ENCODE data around the gene RIMS3. TPM values are rescaled to one million over a fixed set of nuclear protein-coding genes. Genes with fewer than 3 reads are reported as not detected.
"Not testable (repeated sequence)": the region's sequence is repeated elsewhere in the genome, so short reads cannot be mapped to it uniquely, and the experiment has no call there.

The RIMS3 gene
- total RNA-seq, 1 donor from 2014 or later: 4.7 TPM

GRCh38 chr1:40703316-40703715, 37.8 kb upstream of the RIMS3 start:
- Histone ChIP-seq H3K4me1 (peaks cover 18% of the 10 kb centered on the region), H3K27me3 (no peaks in the 10 kb centered on the region), H3K27ac (peak overlapping the region; percentile 6), H3K36me3 (no peaks in the 10 kb centered on the region), H3K4me3 (no peak overlapping the region), H3K9me3 (no peaks in the 10 kb centered on the region)
- DNase-seq (no peak), ATAC-seq (peak; percentile 81)
- no peak for TF ChIP-seq CTCF (IDR thresholded peaks at IDR 0.05)
- intact Hi-C loops (cut with DNase I): no loop called here

- peak overlapping the region; percentile 6 for H3K27ac ChIP-seq
- ATAC-seq; H3K9me3 ChIP-seq; H3K4me3 ChIP-seq; H3K27me3 ChIP-seq; intact Hi-C loops (cut with DNase I); DNase-seq; H3K36me3 ChIP-seq: not testable (repeated sequence)
- H3K4me1 ChIP-seq: peaks cover 16% of the 10 kb centered on the region
Measured at GRCh38 chr1:40702810-40703209, 37.3 kb upstream of the RIMS3 start.

GRCh38 chr1:40701684-40702083, 36.2 kb upstream of the RIMS3 start:
- H3K27ac ChIP-seq: no peak overlapping the region
- intact Hi-C loops (cut with DNase I): no loop called here

GRCh38 chr1:40699787-40700186, 34.3 kb upstream of the RIMS3 start:
- no peaks in the 10 kb centered on the region for H3K36me3 ChIP-seq
- DNase-seq: no peak
- H3K9me3 ChIP-seq: no peaks in the 10 kb centered on the region
- H3K27ac ChIP-seq: no peak overlapping the region
- TF ChIP-seq CTCF (IDR thresholded peaks at IDR 0.05): no peak
- H3K27me3 ChIP-seq: no peaks in the 10 kb centered on the region
- H3K4me1 ChIP-seq: peaks cover 27% of the 10 kb centered on the region
- intact Hi-C loops (cut with DNase I): no loop called here
- no peak overlapping the region for H3K4me3 ChIP-seq
- ATAC-seq: no peak

More at GRCh38 chr1:40701684-40702083, 36.2 kb upstream of the RIMS3 start:
- H3K4me1 ChIP-seq: peaks cover 25% of the 10 kb centered on the region
- no peaks in the 10 kb centered on the region for H3K9me3 ChIP-seq
- ATAC-seq (no peak), DNase-seq (no peak)
- H3K36me3 ChIP-seq: no peaks in the 10 kb centered on the region
- H3K4me3 ChIP-seq: no peak overlapping the region
- H3K27me3 ChIP-seq: no peaks in the 10 kb centered on the region
- no peak for TF ChIP-seq CTCF (IDR thresholded peaks at IDR 0.05)

- Histone ChIP-seq H3K36me3 (no peaks in the 10 kb centered on the region), H3K4me3 (no peak overlapping the region), H3K27me3 (no peaks in the 10 kb centered on the region), H3K4me1 (peaks cover 36% of the 10 kb centered on the region), H3K9me3 (no peaks in the 10 kb centered on the region), H3K27ac (no peak overlapping the region)
- intact Hi-C loops (cut with DNase I): no loop called here
- no peak for DNase-seq
- ATAC-seq: no peak
- TF ChIP-seq CTCF (IDR thresholded peaks at IDR 0.05): no peak
Measured at GRCh38 chr1:40697436-40697835, 32.0 kb upstream of the RIMS3 start.

GRCh38 chr1:40696294-40696693, 30.8 kb upstream of the RIMS3 start:
- TF ChIP-seq CTCF (IDR thresholded peaks at IDR 0.05): no peak
- Histone ChIP-seq H3K27me3 (no peaks in the 10 kb centered on the region), H3K4me1 (peaks cover 36% of the 10 kb centered on the region), H3K36me3 (no peaks in the 10 kb centered on the region), H3K4me3 (no peak overlapping the region), H3K9me3 (no peaks in the 10 kb centered on the region), H3K27ac (no peak overlapping the region)
- DNase-seq: no peak
- intact Hi-C loops (cut with DNase I): no loop called here
- ATAC-seq: no peak
